ENCODE measurements around the gene TNFRSF21.

The TNFRSF21 gene

DNA sequence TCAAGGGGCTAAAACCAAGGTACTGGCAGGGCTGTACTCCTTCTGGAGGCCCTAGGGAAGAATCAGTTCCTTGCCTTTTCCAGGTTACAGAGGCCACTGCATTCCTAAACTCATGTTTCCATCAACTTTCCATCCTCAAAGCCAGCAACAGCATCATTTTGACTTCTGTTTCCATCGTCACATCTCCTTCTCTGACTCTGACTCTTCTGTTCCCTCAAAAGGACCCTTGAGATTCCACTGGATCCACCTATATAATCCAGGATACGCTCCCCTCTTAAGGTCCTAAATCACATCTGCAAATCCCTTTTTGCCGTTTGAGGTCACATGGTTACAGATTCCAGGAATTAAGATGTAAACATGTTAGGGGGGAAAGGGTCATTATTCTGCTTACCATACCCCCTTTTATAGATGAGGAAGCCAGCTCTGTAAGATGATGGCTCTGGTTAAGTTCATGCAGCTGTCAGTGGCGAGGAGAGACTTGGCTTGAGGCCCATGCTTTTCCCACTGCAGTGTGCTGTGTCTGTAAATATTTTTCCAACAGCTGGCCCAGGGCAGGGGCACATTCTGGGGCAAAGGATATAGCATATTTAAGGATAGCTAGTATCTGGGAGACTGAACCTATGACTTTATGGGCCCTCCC is 114.6 kb downstream of the TNFRSF21 start:
- no peak for DNase-seq (ENCODE audit: low spot score)
- in situ Hi-C loops (cut with MboI; ENCODE audit: low sequenced_read_pairs, unreplicated experiment) = no loop called here
- TF ChIP-seq, protein P1, sequence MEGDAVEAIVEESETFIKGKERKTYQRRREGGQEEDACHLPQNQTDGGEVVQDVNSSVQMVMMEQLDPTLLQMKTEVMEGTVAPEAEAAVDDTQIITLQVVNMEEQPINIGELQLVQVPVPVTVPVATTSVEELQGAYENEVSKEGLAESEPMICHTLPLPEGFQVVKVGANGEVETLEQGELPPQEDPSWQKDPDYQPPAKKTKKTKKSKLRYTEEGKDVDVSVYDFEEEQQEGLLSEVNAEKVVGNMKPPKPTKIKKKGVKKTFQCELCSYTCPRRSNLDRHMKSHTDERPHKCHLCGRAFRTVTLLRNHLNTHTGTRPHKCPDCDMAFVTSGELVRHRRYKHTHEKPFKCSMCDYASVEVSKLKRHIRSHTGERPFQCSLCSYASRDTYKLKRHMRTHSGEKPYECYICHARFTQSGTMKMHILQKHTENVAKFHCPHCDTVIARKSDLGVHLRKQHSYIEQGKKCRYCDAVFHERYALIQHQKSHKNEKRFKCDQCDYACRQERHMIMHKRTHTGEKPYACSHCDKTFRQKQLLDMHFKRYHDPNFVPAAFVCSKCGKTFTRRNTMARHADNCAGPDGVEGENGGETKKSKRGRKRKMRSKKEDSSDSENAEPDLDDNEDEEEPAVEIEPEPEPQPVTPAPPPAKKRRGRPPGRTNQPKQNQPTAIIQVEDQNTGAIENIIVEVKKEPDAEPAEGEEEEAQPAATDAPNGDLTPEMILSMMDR (IDR thresholded peaks at IDR 0.05; ENCODE audit: borderline replicate concordance, control extremely low read depth, extremely low read depth, insufficient read depth, missing control alignments) = no peak

DNA sequence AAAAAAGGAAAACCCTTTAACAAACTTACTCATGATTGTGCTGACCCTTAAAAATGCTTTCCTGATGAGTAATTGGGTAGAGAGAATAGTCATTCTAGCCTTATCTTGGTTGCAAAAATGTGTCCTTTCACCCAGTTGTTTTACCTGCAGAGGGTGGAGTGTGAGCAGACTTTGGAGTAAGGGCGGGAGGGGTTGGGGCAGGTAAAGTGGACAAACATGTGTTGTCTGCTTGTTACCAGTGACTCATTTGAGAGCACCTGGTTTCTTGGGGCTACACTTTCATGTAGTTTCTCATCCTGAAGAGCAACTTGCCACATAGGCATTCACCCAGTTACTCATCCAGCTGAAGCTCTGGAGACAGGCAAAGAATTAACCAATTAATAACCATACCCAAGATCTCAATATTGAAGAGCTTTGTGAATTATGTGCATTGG is 121.1 kb downstream of the TNFRSF21 start:
- TF ChIP-seq, protein P1 (IDR thresholded peaks at IDR 0.05; ENCODE audit: borderline replicate concordance, control extremely low read depth, extremely low read depth, insufficient read depth, missing control alignments) = no peak
- DNase-seq (ENCODE audit: low spot score) = no peak
- in situ Hi-C loops (cut with MboI; ENCODE audit: low sequenced_read_pairs, unreplicated experiment) = no loop called here

DNA sequence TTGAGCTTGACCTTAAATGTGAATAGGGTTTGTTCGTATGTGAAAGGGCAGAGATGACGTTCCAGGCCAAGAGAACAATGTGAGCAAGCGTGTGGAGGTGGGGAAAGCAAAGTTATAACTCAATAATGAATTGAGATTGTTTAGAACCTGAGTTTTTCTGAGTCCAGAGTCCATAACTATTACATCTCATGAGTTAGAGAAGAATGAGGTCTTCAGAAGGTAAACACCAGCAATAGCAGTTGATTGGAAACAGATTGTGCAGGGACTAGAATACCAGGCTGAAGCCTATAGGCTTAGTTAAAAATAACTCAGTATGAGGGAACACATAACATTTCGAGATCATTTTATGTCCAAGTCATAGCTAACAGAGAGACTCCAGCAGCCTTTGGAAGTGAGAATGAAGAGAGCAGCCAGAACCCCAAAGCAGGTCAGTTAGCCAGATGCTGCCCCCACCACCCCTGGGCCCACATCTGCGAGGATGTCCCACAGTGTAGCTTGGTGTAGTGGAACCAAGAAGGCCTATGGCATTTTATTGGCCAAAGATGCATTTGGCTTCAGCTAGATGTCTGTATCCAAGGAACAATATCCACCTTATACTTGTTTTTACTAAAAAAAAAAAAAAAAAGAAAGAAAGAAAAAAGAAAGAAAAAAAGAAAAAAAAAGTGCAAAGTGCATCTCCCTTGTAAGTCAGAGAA is 121.7 kb downstream of the TNFRSF21 start:
- no peak for DNase-seq (ENCODE audit: low spot score)
- TF ChIP-seq, protein P1 (IDR thresholded peaks at IDR 0.05; ENCODE audit: borderline replicate concordance, control extremely low read depth, extremely low read depth, insufficient read depth, missing control alignments) = no peak
- in situ Hi-C loops (cut with MboI; ENCODE audit: low sequenced_read_pairs, unreplicated experiment) = no loop called here

DNA sequence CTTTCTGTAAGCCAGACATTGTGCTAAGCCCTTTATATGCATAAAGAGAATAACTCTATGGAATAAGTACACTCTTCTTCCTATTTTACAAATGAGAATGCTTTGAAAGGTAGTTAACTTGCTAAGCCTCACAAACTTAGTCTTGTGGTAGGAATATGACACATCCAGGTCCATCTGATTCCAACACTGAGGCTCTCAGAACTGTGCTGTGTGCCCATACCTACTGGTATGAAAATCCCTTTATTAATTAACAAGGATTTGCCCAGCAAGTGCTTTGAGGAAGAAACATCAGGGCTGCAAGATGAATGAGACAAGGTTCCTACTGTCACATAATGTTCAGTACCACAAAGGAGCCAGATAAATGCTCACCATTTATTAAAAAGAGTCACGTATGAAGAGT is 122.6 kb downstream of the TNFRSF21 start:
- TF ChIP-seq, protein P1 (IDR thresholded peaks at IDR 0.05; ENCODE audit: borderline replicate concordance, control extremely low read depth, extremely low read depth, insufficient read depth, missing control alignments) = no peak
- in situ Hi-C loops (cut with MboI; ENCODE audit: low sequenced_read_pairs, unreplicated experiment) = no loop called here
- no peak for DNase-seq (ENCODE audit: low spot score)

DNA sequence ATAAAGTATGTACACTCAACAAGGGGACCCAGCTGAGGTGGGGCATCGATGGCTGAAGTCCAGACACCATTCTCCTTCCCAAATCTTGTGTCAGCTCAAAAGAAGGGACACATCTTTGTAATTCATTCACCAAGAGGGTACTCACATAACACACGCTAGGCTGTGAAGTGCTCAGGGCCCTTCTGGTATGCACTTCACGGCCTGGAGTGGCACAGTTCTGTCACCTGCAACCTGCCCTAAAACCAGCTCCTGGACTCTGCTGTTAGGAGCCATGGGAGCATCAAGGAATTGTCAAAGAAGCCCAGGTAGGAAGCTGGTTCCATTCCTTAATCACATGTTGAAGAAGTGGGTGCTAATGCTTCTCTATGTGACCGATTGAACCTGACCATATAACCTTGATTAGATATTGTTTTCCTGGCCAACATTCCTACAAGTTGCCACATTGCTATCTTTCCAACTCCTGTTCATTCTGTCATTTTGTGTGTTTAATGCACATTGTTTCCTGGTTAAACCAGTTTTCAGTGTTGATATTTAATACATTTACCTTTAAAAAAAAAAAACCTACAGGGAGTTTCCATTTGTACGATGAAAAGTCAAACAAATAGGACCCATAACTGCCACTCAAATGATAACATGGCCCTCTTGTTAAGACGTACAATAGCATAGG is 127.3 kb downstream of the TNFRSF21 start:
- in situ Hi-C loops (cut with MboI; ENCODE audit: low sequenced_read_pairs, unreplicated experiment) = no loop called here
- TF ChIP-seq, protein P1 (IDR thresholded peaks at IDR 0.05; ENCODE audit: borderline replicate concordance, control extremely low read depth, extremely low read depth, insufficient read depth, missing control alignments) = no peak
- no peak for DNase-seq (ENCODE audit: low spot score)

DNA sequence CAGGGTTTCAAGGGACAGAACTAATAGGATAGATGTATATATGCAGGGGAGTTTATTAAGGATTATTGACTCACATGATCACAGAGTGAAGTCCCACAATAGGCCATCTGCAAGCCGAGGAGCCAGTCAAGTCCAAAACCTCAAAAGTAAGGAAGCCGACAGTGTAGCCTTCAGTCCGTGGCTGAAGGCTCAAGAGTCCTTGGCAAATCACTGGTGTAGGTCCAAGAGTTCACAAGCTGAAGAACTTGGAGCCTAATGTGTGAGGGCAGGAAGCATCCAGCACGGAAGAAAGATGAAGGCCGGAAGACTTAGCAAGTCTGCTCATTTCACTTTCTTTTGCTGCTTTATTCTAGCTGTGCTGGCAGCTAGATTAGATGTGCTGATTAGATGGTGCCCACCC is 128.0 kb downstream of the TNFRSF21 start:
- TF ChIP-seq, protein P1 (IDR thresholded peaks at IDR 0.05; ENCODE audit: borderline replicate concordance, control extremely low read depth, extremely low read depth, insufficient read depth, missing control alignments) = no peak
- in situ Hi-C loops (cut with MboI; ENCODE audit: low sequenced_read_pairs, unreplicated experiment) = no loop called here
- no peak for DNase-seq (ENCODE audit: low spot score)

Data from GM13976 (cell line).